Activated CD4-positive, alpha-beta T cell treated with anti-CD3 and anti-CD28 coated beads, Interleukin-2, Interleukin-6, amounts not matched to agents 100 ng/mL and 50 ng/mL, durations not matched to agents 16 hours and 8 hours (primary cell): Measurements from ENCODE around the gene MRPS35.
A peak's percentile ranks its signal among the peaks of the same experiment; 100 is the strongest.
"Not testable (repeated sequence)": the region's sequence is repeated elsewhere in the genome, so short reads cannot be mapped to it uniquely, and the experiment has no call there.

Source experiments
- DNase-seq: peaks from one replicate; pipeline ENCODE4 v3.0.0-alpha.2; 2020

The MRPS35 gene

GRCh38 chr12:27709932-27710591, 570 bp upstream of the MRPS35 start:
- peak; percentile 30 for DNase-seq

DNA sequence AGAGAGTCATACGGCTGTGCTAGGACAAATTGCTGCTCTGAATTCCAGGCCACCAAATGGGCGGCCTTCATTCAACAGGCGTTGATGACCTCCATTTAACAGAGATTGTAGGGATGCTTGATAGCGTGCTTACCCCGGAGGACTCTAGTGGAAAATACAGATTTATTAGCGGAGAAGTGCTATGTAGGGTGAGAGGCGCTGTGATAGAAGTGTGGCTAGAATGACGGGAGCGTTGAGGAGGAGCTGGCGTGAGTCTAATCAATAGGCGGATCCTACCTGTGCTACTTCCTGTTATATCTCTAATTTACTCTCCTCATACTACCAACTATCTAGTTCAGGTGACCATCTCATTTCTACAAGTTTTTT, 668 bp downstream of the MRPS35 start:
- DNase-seq = peak; percentile 42

DNA sequence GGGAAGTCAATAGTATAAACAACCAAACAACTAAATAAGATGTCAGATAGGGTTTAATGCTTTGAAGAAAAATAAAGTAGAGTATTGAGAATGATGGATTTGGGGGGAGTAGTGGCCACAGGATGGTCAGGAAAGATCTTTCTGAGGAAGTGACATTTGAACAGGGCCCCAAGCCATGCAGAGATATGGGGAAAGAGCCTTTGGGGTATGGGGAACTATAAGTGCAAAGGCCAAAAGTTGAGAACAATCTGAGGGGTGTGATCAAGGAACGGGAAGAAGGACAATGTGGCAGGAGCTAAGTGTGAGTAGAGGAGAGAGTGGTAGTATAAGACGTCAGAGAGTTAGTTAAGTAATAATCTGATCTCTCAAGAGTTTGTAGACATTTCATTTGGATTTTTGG, 1.3 kb downstream of the MRPS35 start:
- DNase-seq = no peak

DNA sequence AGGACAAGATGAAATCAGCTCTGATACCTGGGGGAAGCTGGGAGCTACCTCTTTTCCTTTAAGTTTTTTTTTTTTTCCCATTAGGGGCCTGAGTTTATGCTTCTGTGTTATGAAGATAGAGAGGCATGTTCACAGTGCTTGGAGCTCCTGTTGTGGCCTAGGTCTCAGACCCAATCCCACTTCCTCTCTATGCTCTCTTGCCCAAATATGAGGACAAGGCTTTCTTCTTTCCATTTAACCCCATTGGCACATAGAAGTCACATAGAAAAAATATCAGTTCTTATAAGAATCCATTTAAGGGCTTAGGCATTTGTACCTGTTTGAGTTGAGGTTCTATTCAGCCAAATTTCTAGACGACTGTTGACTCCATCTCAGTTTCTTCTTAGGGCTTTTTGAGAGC, 12.6 kb downstream of the MRPS35 start:
- DNase-seq = no peak

DNA sequence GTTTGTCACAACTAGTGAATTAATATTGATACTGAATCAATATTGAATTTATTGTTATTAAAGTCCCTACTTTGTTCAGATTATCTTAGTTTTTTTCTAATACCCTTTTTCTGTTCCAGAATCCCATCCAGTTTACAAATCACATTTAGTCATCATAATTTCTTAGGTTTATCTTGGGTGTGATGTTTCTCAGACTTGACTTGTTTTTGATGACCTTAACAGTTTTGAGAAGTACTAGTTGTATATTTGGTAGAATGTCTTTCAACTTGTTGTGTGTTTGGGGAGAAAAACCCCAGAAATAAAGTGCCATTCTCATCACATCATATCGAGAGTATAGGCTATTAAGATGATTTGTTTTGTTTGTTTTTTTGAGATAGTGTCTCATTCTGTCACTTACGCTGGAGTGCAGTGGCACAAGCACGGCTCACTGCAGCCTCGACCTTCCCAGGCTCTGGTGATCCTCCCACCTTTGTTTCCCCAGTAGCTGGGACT, 19.5 kb downstream of the MRPS35 start:
- no peak for DNase-seq

DNA sequence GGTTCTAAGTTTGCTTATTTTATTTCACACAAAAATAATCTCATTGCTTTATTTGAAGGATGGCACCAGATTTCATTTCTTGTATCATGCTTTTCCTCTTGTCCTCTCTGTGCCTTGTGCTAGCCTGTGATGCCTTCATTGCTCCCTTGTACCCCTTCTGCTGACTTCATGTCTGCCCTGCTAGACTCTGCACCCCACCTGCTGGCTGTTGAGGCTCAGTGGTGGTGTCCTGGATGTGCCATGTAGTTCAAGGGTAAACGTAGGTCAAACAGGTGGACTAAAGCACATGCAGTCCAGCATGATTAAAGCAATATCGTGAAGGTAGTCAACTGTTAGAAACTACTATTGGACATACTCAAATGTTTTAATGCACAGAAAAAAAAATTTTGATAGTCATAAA, 21.6 kb downstream of the MRPS35 start:
- DNase-seq = peak; percentile 25

DNA sequence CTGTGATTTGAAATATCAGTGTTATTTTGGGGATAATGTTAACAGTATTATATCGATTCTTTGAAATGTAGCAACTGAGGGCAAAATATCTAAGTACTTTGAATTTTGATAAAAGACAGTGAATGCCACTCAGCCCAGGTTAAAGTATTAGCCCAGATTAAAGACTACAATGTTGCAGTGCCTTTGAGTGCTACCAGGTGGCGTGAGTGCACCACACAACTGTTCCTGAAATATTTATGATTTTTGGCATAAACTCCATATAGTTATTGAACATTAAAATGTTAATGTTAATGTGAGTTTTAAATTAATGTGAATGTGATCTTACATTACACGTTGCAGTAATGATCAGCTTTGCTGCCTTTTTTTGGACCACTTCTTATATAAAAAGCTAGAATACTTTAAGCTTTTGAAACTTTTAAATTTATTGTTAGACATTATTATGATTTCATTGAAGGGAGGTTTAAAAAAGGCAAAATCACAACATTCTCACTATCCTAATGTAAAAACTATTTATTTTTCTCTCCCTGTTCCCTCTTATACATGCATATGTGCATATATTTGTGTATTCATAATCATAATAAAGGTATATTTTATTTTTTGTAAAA, 22.5 kb downstream of the MRPS35 start:
- peak; percentile 46 for DNase-seq

- no peak for DNase-seq
These were observed 23.2 kb downstream of the MRPS35 start for GRCh38 chr12:27733791-27734190.

- DNase-seq = not testable (repeated sequence)
These were observed 23.7 kb downstream of the MRPS35 start for GRCh38 chr12:27734321-27734720.

- DNase-seq = no peak
These were observed 33.0 kb downstream of the MRPS35 start for GRCh38 chr12:27743601-27744000.

DNA sequence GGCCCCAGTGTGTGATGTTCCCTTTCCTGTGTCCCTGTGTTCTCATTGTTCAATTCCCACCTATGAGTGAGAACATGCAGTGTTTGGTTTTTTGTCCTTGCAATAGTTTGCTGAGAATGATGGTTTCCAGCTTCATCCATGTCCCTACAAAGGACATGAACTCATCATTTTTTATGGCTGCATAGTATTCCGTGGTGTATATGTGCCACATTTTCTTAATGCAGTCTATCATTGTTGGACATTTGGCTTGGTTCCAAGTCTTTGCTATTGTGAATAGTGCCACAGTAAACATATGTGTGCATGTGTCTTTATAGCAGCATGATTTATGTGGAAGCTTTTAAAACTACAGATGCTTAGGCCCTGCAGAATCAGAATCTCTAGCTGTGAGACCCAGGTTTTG, 35.1 kb downstream of the MRPS35 start:
- not testable (repeated sequence) for DNase-seq

- DNase-seq = no peak
These were observed 36.6 kb downstream of the MRPS35 start for GRCh38 chr12:27747111-27747820.

DNA sequence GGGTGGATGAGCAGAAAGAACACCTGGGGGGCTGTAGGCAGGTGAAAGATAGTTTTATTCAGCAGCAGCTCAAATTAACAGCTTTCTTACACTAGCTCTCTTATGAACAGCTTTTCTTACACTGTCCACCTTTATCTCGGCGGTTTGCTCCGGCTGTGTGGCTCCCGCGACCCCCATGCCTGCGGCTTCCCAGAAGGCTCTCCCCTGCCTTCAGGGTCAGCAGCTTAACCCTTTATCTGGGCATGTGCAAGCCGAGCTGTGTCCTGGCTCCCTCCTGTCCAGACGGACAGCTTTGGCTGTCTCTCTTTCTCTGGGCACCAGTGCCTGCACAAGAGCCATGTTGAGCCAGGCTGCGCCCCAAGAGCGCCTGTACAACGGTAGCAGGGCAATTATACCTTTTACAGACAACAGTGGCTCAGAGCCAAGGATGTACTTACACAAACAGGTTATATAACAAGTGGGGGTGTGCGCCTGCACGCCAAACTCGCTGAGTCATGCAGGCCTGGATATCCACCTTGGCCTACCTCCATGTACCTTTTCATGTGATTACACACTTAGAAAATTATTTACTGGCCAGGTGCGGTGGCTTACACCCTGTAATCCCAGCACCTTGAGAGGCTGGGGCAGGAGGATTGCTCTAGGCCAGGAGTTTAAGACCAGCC, 40.9 kb downstream of the MRPS35 start:
- DNase-seq = no peak

DNA sequence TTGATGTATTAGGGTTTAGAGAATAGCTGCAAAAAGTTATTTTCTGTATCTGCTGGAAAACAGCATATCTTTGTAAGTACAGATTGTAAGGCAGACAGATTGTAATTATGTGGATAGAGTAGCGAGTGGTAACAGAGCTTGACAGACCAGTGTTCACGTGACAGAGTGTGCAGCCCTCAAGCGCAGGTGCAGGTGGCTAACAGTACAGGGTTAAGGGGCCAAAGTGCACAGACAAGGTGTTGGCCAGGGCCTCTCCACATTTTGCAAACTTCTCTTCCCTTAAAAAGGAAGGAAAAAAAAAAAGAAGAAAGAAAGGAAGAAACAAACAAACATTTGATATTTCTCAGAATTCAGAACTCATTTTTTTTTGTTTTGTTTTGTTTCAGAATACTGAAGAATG, 44.2 kb downstream of the MRPS35 start:
- DNase-seq = no peak

DNA sequence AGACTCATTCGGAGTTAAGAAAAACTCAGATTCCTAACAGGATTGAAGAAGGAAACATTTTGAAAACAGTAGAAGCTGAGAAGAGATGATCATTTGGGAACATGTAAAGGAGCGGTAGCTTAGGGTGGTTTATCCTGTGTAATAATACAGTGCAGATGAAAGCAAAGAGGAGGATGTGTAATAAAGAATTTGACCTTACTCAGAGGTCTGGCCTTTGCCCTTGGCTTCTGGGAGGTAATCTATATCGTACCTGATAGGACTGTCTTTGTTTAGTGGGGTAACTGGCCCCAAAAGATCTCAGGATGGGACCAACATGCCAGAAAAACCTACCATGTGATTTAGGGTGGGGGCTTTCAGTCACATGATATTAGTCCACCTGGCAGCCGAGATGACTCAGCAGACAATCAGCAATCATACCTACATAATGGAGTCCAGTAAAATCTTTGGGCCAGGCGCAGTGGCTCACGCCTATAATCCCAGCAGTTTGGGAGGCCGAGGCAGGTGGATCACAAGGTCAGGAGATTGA, 46.1 kb downstream of the MRPS35 start:
- DNase-seq = no peak

- peak; percentile 61 for DNase-seq
These were observed 52.1 kb downstream of the MRPS35 start for GRCh38 chr12:27762757-27763156.

GRCh38 chr12:27766587-27766986, 56.0 kb downstream of the MRPS35 start:
- DNase-seq = no peak

GRCh38 chr12:27769142-27769673, 58.6 kb downstream of the MRPS35 start:
- no peak for DNase-seq

DNA sequence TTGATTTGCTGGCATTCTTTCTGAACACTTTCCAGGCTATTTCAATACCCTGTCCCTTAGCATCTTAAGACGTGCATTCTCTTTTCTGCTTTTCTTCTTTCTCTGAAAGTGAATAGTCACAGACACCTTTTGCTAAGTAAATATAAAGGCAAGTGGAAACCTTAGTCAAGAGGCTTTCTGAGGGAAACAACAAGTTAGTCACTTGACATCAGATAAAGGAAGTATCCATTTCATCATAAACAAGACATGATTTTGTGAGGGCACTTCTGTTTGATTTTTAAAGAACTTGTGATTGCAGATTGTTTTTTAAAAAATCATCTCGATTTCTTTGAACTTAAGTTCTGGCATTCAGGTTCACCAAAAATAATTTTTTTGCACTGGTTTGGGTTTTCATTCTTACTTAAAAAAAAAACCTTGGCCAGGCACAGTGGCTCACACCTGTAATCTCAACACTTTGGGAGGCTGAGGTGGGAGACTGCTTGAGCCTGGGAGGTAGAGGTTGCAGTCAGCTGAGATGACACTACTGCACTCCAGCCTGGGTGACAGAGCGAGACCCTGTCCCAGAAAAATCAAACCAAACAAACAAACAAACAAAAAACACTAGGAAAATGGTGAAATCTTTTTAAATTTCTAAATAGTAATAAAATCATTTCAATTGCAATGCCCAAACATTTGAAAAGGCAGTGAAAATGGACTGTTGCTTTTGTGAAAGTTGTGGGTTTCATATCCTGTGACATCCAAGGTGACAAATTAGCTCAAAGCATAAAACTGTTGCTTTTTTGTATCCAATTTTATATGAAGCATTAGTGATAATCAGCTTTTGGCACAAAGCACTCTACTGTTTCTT, 61.1 kb downstream of the MRPS35 start:
- DNase-seq = no peak

DNA sequence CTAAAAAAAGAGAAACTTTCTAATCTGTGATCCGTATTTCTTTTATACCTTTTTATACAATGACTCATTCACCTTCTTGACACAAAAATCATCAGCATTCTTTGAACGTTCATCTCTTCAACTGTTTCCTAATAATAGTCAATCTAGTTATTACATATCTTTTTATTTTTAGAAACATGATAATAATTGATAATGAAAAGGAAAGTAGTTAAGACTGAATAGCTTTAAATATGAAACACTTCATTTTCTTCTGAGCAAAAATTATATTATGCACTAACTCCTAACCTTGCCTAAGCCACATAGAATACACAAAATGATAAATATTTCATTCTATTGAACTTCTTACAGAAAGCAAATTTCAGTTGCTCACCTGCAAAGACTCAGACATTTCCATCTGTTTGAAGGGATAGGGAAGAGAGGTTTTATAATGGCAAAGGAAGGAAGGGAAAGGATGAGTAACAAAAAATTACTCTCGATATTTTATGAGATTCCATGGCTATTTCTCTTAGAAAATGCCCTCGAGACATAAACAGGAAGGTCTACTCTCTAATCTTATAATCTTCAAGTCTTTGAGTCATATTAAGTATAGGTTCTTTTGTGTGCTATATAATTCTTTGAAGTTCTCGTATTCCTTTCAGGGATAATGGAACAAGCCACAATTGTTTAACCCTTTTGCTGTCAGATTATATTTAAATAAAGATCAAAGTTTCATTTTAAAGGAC, 61.9 kb downstream of the MRPS35 start:
- DNase-seq = no peak

DNA sequence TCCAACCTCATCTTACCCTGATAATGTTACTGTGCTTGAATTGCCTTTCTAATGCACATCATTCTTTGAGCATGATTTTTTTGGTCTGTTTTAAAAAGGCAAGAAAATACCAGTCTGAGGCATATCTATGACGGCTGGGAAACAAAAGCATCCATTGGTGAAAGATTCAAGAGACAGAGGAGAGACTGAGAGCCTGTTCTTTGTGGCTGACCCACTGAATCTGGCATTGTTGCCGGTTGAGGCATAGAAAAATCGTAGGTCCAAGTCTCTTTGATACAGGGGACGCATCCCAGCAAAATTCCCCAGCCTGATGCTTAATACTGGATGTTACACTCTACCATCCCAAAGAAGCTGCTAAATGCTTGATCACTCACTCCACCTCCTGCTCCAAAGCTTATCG, 66.5 kb downstream of the MRPS35 start:
- DNase-seq = no peak
